ENCODE results near the gene KAT8.
"Not testable (repeated sequence)": the region's sequence is repeated elsewhere in the genome, so short reads cannot be mapped to it uniquely, and the experiment has no call there.

Gene KAT8

GRCh38 chr16:31132303-31132979 is 15.0 kb downstream of the KAT8 start:
- no peak for DNase-seq

DNA sequence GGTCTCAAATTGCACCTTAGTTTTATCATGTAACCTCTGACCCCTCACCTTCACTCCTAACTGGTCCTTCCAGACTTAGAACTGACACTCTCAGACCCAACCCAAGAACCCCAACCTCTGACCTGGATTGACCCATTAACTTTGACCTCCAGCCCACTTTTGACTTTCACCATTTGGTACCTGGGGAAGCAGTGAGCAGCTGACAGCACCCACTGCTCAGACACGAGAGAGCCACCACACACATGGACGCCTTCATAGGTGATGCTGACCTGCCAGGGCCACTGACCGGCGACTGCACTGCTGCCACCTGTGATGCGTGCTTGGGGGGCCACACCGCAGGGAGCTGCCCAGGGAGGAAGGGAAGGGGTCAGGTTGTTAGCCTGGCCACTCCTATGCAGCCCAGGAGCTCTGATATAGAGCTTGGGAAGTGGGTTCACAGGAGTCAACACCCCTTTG is 15.6 kb downstream of the KAT8 start:
- no peak for DNase-seq

DNA sequence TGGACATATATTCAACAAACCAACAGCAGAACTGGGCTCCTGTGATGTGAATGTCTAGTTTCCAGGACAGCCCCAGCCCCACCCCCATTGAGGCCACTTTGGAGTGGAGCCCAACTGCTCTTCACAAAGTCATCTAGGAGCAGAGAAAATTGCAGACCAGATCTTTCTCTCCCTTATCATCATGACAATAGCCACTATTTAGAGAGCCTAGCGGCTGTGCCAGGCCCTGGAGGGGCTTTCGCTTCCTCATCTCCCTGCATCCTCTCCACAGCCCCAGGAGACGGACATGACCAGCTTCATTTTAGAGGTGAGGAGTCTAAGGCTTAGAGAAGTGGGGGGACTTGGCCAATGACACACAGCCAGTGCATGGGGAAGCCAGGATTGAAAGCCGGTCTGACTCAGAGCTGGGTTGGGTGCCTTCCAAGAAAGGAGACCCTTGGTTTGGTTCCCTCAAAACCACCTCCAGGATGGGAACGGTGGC is 16.7 kb downstream of the KAT8 start:
- no peak for DNase-seq

DNA sequence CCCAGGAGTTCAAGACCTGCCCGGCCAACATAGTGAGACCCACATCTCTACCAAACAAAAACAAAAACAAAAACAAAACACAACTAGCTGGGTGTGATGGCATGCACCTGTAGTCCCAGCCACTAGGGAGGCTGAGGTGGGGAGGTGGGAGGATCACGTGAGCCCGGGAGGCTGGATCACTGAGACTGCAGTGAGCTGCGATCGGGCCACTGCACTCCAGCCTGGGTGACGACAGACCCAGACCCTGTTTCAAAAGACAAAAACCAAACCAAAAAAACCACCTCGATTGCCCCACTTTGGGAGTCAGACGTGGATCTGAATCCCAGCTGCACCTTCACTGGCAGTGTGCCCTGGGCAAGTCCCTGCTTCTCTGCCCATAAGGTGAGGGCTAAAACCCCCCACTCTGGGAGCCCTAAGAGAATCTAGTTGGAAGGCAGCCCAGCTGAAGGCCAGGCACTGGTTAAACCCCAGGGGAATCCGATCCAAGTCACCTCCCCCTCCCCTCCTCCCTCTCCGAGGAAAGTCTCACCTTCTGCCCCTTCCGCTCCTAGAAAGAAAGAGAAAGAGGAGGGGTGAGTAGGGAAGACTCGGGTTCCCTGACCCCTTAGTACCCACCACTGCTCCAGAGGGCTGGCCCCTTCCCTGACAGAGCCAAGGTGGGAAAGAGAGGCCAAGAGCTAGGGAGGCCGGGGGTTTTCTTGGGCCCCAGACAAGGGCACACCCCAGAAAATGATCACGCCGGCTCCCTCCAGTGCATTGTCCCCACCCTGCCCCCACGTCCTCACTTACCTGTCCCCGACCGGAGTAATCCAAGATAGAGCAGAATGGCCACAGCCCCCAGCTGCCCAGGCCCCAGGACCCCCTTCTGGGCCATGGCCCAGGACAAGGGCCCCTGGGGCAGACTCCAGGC is 17.4 kb downstream of the KAT8 start:
- DNase-seq = no peak

DNA sequence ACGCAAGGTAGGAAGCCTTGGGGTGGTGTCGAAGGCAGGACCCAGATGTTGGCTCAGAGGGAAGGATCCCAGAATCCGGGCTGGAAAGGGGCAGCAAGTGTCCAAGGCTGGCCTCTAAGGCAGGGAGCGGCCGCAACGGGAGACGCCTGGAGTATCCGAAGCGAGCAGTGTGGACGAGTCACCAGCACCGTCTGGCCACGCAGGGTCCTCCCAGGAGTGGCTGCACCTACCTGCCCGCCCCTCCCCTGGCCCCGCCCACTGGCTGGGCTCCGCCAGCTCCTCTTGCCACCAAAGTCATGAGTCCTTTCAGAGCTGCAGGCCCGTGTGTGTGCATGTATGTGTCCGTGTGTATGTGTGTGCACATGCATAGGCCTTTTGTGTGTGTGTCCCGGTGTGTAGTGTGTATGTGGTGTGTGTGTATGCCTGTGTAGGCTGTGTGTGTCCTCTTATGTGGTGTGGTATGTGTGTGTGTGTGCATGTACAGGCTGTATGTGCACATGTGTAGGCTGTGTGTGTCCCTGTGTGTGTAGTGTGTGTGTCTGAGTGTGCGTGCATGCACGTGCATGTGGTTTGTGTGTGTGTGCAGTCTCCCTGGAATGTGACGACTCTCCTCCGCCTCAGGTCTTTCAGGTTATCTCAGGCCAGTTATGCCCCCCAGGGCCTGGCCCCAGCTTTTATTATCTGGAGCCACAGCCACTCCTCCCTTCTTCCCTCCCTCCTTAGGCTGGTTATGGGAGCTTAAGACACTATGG is 18.2 kb downstream of the KAT8 start, which contains the start of gene PRSS8:
Gene PRSS8 (minus strand): TSS at position 193 of the 752 bp plus-strand sequence. CDS start 229 bp downstream, outside the sequence.
- no peak for DNase-seq

GRCh38 chr16:31136287-31136662 is 18.8 kb downstream of the KAT8 start:
- DNase-seq = no peak

- DNase-seq = not testable (repeated sequence)
These were observed 19.5 kb downstream of the KAT8 start for GRCh38 chr16:31136822-31137499.

GRCh38 chr16:31138621-31139578 is 21.4 kb downstream of the KAT8 start:
- peak; percentile 49 for DNase-seq

DNA sequence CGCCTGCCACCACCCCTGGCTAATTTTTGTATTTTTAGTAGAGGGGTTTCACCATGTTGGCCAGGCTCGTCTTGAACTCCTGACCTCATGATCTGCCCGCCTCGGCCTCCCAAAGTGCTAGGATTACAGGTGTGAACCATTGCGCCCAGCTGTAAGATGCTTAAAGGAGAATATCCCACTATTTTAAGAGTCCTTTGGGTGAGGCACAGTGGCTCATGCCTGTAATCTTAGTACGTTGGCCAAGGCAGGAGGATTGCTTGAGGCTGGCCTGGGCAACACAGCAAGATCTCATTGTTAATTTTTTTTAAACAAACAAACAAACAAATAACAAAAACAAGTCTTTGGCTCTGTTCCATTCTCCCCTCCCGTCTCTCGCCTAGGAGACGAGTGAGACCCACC is 23.6 kb downstream of the KAT8 start:
- not testable (repeated sequence) for DNase-seq

DNA sequence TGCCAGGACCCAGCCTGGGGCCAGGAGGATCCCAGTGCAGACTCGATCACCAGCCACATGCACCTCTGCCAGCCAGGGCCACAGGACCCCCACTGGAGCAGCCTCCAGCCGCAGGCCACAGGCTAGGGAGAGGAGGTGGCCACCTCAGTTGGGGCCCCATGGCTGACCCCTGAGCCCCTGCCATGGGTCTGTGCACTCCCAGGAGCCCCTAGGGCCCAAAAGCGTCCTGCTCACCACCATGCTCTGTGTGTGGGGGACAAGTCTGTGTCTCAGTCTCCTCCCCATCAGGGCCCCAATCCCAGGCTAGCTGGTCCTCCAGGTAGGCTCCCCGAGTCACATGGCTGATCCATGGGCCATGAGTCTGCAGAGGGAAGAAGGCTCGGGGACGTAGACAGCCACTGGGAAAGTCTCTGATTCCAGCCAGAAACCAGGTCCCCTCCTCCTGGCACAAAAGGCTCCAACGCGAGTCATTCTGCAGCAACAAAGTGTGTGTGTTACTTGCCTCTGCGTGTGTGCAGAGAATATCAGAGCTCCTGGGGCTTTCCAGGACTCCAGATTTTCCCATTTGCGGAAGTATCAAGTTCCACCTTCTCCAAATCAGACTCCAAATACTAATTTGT is 24.1 kb downstream of the KAT8 start:
- no peak for DNase-seq

GRCh38 chr16:31142109-31143010 is 24.9 kb downstream of the KAT8 start:
- DNase-seq = peak; percentile 99

- no peak for DNase-seq
These were observed 25.7 kb downstream of the KAT8 start for GRCh38 chr16:31143011-31143693.

GRCh38 chr16:31143694-31144148 is 26.3 kb downstream of the KAT8 start:
- no peak for DNase-seq

- not testable (repeated sequence) for DNase-seq
These were observed 27.0 kb downstream of the KAT8 start for GRCh38 chr16:31144418-31144817.

DNA sequence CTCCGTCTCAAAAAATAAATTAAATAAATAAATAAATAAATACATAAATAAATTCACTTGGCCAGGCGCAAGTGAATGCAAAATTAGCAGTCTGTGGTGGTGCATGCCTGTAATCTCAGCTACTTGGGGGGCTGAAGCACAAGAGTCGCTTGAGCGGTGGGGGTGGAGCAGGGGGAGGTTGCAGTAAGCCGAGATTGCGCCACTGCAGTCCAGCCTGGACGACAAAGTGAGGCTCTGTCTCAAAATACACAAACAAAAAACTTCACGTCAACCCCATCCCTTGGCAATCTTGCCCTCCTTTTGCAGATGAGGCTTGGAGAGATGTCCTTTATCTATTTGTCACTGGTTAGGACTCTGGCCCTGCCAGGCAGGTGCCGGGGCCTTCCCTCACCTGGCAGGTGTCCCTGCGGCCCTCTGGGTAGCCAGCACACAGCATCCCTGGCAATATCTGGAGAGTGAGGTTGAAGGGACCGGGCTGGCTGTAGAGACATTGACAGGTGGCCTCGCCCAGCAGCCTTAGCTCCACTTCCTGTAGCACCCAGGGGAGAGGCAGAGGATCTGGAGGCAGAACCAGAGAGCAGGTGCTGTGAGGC is 28.0 kb downstream of the KAT8 start:
- no peak for DNase-seq

DNA sequence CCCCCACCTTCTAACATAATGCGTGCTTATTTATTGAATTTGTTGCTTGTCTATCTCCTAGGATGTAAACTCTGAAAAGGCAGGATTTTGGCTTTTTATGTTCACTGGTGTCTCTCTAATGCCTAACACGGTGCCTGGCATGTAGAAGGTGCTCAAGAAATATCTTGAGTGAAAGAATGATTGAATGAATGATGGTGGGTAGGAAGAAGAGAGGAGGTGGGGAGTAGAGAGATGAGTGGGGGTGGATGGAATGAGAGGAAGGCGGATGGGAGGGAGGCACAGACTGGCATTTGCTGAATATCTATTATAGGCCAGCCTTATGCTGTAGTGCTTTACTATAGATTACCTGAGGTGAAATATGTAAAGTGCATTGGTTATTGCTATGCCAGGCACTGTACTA is 30.1 kb downstream of the KAT8 start:
- no peak for DNase-seq

GRCh38 chr16:31148281-31148728 is 30.8 kb downstream of the KAT8 start:
- DNase-seq = no peak

DNA sequence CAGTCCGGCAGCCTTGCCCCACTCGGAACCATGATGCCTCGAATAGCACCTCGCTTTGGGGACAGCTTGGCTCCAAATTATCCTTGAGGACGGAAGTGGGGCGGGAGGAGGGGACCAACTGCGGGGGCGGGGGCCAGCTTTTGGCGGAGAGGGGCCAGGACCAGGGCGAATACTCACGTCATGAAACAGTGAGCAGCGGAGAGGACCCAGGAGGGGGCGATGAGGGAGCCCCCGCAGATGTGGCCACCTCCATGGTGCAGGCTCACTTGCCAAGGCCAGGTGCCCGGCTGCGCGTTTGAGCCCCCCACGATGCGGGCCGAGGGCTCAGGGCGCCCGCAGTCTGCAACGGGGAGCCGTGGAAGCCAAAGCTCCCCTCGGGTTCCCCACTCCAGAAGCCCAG is 31.4 kb downstream of the KAT8 start:
- DNase-seq = no peak

Measured in fibroblast of skin of scalp (primary cell).